ENCODE data around the gene WBP2NL.

The WBP2NL gene

DNA sequence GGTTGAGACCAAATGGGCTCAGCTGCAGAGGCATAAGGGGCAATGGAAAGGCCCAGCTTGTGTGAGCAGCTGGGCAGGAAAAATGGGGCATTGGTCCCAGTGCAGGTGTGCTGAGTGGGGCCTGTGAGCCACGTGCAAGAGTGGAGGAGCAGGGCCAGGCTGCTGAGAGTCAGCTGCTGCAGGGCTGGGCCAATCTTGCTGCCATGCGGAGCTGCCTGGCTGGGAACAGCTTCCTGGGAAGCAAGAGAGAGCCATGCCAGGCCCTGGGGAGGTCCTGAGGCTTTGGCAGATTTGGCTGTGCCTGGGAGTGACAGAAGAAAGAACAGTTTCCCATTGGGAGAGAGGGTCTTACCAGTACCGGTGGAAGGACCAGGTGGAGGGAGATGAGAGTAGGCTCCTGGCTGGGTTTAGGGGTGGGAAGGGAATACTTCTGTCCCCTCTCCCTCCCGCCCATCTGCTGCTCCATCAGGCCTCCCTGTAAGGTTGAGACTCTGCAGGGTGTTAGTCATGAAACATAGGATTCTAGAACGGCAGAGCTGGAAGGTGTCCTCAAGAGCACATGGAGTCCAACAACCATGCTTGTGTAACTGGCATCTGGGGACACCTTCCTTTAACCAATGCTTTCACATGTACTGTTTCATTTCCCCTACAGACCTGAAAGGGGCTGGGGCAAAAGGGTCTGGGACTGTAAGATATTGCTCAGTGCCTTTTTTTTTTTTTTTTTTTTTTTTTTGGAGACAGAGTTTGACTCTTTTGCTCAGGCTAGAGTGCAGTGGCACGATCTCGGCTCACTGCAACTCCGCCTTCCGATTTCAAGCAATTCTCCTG, 19.0 kb upstream of the WBP2NL start:
- DNase-seq: no peak

DNA sequence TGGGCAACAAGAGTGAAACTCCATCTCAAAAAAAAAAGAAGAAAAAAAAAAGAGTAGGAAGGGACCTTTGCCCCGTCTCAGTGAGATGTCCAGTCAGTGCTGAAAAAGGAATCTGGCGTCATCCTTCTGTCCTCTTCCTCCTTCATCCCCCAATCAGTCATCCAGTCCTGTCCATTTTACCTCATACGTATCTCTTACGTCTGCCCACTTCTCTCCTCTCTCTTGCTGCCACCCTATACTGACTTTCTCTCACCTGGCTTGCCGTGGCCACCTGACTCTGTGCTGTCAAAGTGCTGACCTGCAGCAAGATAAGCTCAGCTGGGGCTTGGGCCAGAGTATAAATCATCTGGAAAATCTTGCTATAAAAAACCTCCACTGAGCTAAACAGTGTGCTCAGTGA, 15.7 kb upstream of the WBP2NL start:
- no peak for DNase-seq

DNA sequence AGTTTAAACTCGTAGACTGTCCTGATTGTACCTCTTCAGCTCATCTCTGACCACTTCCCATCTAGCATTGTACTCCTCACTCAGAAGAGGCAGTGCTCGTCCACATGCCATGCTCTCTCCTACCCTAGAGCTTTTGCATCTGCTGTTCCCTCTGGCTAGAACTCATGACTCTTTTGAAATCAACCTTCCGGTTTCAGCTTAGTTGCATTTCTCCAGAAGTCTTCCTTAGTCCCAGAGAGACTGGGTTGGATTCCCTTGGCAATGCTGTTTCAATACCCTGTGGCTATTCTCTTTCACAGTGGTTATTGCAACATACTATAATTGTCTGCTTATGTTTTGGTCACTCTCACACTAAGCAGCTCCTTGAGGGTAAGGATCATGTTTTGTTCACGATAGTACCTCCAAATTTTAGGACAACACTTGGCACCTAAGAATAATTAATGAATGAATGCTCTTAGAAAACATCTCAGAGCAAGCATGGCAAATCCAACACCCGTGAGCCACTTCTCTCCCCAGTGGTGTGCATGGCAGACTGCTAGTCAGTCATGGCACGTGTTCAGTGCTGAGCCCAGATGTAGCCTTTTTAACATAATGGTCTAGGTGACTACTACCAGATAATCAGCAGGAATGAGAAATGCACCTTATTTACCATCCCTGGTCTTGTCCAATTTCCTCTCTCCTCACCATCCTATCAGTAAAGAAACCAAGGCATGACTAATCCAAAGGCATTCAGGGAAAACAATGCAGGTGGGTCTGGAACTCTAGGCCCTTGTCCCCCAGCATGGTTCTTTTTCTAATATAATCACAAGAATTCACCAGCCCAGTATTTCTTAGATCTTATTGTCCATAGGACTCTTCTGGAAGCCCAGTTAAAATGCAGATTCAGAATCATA, 14.8 kb upstream of the WBP2NL start:
- no peak for DNase-seq

DNA sequence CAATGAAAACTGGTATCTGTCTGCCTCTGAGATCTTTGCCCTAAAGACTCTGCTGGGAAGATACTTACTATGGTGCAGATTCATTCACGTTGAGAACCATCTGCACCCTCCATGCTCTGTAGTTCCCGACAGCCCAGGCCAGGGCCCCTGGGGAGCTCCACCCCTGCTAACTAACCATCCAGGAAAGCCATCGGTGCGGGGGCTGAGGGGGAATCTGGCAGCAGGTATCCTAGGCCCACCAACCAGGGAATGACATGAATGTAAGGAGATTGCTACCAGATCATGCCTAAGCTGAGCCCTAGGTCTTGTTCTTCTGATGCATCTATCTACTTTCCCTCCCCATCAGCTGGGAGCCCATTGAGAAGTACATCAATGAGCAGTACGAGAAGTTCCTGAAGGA, 11.3 kb upstream of the WBP2NL start:
- DNase-seq: no peak

DNA sequence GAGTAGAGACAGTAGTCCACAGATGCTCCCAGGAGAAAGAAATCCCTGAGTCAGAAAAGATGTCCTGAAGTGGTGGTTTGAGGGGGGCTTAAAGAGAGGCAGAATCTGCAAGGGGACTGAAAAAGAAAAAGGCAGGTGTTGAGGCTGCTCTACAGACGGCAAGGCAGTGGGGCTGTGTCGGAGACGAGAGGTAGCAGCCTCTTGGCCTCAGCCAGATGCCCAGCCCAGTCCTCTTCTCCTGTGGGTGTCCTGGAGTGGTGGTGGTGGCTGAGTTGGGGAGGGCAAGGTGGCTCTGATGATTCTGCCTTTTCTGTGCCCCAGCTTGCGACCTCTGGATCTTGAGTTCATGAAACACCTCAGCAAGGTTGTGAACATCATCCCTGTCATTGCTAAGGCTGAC, 9.3 kb upstream of the WBP2NL start:
- DNase-seq: no peak

DNA sequence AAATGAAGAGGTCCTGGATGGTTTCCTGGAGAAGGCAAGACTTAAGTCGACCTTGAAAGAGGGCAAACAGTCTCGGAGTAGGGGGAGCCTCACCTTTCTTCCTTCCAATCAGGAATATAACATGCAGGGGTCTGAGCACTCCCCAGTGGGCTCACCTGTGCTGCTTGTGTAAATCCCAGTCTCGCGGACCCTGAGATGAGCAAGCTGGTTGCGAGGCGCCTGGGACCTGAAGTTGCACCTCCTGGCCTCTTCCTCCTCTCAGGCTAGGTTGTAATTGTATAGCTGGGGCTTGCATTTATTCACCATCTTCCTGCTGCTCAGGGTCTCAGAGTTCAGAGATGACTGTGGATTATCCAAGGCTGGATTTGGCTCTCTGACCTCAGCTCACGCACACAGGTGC, 7.5 kb upstream of the WBP2NL start:
- no peak for DNase-seq

DNA sequence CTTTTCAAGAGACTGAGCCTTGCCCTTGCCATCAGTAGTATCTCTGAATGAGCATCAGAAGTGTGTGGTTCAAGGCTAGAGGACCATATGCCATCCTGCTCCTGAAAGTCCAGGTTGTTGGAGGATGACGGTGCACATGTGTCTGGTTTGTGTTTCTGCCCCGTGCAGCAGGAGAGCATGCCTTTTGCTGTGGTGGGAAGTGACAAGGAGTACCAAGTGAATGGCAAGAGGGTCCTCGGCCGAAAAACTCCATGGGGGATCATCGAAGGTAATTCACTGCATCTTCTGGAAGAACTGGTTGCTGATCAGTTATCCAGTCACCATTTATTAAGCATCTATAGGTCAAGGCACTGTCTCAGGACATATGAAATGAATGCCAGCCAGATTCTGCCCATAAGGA, 6.1 kb upstream of the WBP2NL start:
- DNase-seq: no peak

DNA sequence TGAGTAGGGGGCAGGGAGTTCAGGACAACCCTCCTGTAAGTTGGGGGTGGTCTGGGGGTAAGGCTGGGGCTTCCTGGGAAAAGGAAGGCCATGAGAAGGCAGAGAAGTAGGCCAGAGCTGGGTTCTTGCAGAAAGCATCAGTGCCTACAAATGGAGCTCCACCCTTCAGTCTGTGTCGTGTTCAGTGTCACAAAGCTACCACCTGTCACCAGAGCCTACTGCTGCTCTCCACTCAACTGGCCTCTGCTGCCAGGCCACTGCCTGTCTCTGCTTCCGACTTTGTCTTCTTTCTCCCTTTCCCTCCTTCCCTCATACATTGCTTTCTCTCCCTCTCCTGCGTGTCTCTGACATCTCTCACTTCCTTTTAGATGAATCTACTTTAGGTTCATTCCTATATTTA, 3.4 kb upstream of the WBP2NL start:
- no peak for DNase-seq

DNA sequence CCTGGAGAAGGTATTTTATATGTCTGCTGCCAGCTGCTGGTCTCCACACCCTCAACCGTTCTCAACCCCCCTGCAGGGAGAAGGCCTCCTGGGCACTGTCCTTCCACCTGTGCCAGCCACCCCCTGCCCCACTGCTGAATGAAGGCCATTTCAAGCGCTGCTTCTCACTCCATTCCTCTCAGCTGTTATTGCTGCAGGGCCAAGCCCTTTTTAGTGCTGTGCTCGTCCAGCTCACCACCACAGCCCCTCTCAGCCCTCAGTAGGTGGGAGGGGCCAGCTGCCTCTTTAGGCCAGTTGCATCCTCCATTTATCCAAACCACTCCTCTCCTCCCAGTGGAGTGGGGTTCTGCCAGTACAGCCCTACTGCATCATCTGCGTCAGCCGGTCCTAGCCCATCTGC, 1.8 kb upstream of the WBP2NL start:
- DNase-seq: no peak

DNA sequence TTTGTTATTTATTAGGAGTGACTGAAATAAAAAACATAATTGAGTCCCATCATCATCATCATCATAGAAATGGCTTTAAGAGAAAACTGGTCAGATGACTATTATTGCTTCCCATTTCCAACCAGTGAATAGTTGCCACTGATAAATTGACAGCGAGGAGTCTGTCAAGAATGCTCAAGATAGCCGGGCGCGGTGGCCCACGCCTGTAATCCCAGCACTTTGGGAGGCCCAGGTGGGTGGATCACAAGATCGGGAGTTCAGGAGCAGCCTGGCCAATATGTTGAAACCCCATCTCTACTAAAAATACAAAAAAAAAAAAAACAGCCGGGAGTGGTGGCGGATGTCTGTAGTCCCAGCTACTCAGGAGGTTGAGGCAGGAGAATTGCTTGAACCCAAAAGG, 1.9 kb downstream of the WBP2NL start:
- DNase-seq: no peak

DNA sequence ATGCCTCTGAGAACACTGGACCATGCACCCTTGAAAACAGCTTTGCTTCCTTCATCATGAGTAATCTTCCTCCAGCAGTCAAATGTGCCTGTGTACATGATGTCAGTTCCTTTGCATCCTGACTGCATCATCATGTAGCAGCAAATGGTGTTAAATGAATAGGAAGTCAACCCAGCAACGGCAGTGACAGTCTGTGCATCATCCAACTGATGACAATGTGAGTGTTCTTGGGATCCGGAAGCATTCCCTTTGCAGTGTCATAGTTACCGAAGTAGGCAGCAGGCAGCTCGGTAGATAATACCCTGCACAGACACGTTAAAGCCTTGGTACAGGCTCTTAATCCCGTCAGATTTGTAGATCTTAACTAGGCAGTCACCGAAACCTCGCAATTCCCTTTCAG, 2.5 kb downstream of the WBP2NL start:
- DNase-seq: no peak

DNA sequence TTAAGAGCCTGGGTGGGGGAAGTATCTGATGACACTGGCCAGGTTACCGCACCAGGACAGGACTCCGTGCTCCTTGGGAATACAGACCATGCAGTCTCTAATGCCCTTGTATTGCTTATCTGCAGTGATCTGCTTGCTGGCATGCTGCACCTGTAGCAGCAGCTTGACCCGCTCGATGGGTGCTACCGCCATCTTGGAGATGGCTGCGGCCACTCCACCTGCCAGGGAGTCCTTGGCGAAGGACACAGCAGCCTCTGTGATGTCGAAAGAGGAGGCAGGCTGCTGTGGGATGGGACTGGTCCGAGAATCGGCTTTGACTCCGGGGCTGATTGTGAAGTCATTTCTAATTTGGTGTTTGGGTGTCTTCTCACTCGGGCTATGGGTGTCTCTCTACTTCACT, 3.1 kb downstream of the WBP2NL start:
- no peak for DNase-seq

DNA sequence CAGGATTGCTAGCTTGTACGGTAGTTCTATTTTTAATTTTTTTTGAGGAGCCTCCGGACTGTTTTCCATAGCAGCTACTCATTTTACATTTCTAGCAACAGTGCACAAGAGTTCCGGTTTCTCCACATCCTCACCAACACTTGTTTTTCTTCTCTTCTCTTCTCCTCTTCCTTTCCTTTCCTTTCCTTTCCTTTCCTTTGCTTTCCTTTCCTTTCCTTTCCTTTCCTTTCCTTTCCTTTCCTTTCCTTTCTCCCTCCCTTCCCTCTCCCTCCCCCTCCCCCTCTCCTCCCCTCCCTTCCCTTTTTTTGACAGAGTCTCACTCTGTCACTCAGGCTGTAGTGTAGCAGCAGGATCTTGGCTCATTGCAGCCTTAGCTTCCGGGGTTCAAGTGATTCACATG, 9.3 kb downstream of the WBP2NL start:
- DNase-seq: no peak

DNA sequence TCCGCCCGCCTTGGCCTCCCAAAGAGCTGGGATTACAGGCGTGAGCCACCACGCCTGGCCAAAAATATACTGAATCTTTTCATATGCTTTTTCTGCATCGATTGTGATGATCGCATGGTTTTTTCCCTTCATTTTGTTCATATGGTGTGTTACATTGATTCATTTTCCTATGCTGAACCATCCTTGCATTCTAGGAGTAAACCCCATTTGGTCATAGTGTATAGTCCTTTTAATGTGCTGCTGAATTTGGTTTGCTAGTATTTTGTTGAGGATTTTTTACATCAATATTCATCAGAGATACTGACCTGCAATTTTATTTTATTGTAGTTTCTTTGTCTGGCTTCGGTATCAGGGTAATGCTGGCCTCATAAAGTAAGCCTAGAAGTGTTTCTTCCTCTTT, 12.2 kb downstream of the WBP2NL start:
- no peak for DNase-seq

DNA sequence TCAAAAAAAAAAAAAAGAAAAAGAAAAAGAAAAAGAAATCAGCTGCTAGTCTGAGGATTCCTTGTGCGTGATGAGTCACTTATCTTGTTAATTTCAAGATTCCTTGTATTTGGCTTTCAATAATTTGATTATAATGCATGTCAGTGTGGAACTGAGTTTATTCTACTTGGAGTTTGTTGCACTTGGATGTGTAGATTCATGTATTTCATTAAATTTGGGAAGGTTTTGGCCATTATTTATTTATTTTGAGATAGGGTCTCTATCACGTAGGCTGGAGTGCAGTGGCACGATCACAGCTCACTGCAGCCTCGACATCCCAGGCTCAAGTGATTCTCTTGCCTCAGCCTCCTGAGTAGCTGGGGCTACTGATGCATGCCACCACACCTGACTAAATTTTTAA, 14.8 kb downstream of the WBP2NL start:
- DNase-seq: no peak

DNA sequence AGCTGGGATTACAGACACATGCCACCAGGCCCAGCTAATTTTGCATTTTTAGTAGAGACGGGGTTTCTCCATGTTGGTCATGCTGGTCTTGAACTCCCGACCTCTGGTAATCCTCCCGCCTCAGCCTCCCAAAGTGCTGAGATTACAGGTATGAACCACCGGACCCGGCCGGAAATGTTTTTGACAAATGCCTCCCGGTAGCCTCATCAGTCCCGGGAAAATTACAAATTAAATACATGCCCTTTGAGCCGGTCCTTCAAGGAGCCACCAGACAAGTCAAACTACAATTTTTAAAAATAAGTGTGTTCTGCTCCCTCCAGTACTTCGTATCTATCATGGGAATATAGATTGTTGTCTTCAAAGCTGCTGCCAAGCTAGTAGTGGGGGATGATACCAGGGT, 17.5 kb downstream of the WBP2NL start:
- DNase-seq: no peak

DNA sequence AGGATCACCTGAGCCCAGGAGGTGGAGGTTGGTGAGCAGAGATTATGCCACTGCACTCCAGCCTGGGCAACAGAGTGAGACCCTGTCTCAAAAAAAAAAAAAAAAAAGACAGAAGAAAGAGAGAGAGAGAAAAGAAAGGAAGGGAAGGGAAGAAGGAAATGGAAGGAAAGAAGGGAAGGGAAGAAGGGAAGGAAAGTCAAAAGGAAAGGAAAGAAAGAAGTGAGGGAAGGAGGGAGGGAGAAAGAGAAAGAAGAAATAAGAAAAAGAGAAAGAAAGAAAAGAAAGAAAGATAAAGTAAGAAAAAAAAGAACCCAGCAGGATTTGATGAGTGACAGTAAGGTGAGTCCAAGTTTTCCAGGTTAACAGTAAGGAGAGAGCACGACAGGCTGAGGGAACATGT, 19.6 kb downstream of the WBP2NL start:
- DNase-seq: no peak

DNA sequence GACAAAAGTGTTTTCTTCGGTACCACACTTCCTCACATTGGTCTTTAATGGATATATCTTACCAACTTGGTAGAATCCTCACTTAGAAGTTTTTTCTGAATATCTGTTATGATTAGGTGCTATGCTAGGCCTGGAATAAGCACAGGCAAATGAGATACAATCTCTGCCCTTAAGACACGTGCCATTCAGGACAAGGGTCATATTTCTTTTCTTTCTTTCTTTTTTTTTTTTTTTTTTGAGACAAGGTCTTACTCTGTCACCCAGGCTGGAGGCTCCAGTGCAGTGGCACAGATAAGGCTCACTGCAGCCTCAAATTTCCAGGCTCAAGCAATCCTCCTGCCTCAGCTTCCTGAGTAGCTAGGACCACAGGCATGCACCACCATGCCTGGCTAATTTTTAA, 23.0 kb downstream of the WBP2NL start:
- no peak for DNase-seq

DNA sequence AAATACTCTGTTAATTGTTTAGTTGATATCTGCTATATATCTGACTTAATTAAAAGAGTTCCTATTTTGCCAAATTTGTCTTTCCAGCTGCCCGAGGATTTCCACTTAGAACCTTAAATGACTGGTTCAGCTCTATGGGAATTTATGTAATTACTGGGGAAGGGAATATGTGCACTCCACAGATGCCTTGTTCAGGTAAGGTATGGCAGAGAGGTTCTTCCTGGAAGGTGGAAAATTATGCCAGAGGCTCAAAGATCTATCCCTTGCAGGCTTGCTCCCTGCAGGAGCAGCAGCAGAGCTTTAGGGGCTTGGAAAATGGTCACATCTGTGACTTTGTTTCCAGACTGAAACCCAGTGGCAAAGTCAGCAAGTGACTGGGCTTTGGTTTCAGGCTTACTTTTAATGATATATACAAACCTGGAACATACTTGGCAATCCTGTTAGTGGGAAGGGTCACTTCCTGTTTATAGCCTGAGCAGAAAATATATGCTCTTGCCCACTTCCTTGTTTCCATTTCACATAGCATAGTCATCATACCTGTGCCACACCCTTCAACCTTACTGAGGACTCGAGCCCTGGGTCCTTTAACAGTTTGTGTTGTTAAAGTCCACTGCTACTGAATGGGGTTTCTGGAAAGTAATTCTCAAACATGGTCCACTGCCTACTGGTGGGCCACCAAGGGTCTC, 23.7 kb downstream of the WBP2NL start:
- DNase-seq: no peak

DNA sequence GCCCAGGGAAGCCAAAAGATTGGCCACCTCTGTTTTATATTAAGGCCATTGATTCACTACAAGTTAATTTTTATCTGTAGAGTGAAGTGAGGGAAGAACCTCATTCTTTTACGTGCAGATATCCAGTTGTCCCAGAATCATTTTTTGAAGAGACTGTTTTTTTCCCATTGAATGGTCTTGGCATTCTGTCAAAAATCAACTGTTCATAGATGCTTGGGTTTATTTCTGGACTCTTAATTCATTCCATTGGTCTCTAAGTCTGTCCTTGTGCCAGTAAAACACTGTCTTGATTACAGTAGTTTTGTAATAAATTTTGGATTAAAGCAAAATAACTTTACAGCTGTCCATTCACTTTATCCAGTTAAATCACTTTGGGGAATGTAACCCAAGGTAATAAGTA, 26.8 kb downstream of the WBP2NL start:
- no peak for DNase-seq

DNA sequence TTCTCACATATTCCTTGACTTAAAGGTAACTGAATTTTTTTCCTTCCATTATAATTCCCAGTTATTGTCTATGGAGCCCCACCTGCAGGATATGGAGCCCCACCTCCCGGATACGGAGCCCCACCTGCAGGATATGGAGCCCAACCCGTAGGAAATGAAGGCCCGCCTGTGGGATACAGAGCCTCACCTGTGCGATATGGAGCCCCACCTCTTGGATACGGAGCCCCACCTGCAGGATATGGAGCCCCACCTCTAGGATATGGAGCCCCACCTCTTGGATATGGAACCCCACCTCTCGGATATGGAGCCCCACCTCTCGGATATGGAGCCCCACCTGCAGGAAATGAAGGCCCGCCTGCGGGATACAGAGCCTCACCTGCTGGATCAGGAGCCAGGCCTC, 28.1 kb downstream of the WBP2NL start:
- no peak for DNase-seq

DNA sequence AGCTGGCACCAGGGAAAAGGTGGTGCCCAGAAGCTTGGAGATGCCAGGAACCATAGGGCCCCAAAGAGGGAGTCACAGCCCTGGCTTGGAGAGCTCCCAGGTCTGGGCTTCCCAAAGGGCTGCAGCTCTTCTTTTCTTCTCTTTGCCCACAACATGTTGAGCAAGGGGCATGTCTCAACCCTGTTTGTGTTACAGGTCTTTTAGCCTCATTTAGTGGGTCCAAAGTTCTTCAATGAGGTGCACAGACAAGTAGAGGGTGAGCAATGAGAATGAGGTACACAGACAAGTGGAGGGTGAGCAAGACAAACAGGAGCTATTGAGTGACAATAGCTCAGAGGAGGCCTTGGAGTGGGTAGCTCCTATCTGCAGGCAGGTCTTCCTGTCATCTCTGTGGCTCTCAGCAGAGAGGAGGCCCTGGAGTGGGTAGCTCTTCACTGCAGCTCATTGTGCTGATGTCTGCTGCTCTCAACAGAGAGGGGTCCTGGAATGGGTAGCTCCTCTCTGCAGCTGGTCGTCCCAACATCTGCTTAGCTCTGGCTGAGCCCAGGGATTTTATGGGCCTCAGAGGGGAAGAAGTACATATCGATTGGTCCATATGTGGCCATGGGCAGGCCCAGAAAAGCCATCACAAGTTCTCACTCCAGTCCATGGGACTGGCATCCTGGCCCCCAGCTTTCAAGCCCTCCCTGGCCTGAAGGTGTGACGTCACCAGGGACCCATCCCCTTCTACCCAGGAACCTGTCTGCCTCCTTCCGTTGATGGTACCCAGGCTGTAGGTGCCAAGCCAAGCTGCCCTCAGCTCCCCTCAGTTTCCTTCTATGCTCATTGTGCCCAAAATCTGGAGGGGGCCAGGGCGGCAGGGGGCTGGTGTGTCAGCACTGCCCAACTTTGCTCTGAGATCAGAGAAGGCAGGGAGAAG, 34.9 kb downstream of the WBP2NL start:
- DNase-seq: no peak

DNA sequence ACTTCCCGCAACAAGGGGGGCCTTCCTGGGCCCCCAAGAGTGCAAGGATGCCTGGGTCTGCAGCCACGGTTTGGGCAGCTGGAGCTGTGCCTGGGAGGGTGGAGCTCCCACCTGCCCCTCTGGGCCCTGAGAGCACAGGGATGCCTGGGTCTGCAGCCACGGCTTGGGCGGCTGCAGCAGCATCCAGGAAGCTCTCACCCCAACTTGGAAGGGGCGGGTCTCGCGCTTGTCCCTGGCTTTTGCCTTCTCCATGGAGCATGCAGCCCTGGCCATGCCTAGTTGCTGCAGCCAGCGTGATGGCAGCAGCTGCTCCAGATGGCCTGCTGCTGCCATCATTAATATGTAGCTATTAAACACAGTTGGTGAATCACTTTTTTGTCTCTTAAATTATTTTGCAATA, 36.7 kb downstream of the WBP2NL start:
- no peak for DNase-seq
